ENCODE measurements around the gene PPP1R18.

The PPP1R18 gene

GRCh38 chr6:30730601-30731435 lies 44.4 kb upstream of the PPP1R18 start:
- Histone ChIP-seq H3K4me3 (ENCODE audit: low read length) (no peak overlapping the region), H3K79me2 (ENCODE audit: low read length) (peaks cover 2% of the 10 kb centered on the region; the same call in 1 of the 2 replicates), H3K27me3 (ENCODE audit: low read depth, low read length) (no peaks in the 10 kb centered on the region), H3K4me2 (ENCODE audit: low read length) (peak overlapping the region; percentile 23), H3K27ac (ENCODE audit: low read length) (no peak overlapping the region), H3K9ac (ENCODE audit: low read length) (no peak overlapping the region), H3K4me1 (ENCODE audit: low read length) (peaks cover 18% of the 10 kb centered on the region), H2AFZ (ENCODE audit: low read depth, low read length) (no peak overlapping the region), H3K36me3 (replicated peaks; ENCODE audit: low read depth, low read length) (peaks cover 15% of the 10 kb centered on the region), H4K20me1 (ENCODE audit: insufficient read depth, low read length) (peaks cover 3% of the 10 kb centered on the region), H3K9me3 (ENCODE audit: insufficient read depth, low read length) (no peaks in the 10 kb centered on the region)
- TF ChIP-seq EZH2phosphoT487 (IDR thresholded peaks at IDR 0.05; ENCODE audit: low read depth) = no peak
- TF ChIP-seq, protein P1, sequence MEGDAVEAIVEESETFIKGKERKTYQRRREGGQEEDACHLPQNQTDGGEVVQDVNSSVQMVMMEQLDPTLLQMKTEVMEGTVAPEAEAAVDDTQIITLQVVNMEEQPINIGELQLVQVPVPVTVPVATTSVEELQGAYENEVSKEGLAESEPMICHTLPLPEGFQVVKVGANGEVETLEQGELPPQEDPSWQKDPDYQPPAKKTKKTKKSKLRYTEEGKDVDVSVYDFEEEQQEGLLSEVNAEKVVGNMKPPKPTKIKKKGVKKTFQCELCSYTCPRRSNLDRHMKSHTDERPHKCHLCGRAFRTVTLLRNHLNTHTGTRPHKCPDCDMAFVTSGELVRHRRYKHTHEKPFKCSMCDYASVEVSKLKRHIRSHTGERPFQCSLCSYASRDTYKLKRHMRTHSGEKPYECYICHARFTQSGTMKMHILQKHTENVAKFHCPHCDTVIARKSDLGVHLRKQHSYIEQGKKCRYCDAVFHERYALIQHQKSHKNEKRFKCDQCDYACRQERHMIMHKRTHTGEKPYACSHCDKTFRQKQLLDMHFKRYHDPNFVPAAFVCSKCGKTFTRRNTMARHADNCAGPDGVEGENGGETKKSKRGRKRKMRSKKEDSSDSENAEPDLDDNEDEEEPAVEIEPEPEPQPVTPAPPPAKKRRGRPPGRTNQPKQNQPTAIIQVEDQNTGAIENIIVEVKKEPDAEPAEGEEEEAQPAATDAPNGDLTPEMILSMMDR (IDR thresholded peaks at IDR 0.05; ENCODE audit: low read depth, low read length) = peak; percentile 64

GRCh38 chr6:30727920-30728553 lies 41.6 kb upstream of the PPP1R18 start:
- TF ChIP-seq EZH2phosphoT487 (IDR thresholded peaks at IDR 0.05; ENCODE audit: low read depth) = no peak
- TF ChIP-seq, protein P1 (IDR thresholded peaks at IDR 0.05; ENCODE audit: low read depth, low read length) = no peak
- Histone ChIP-seq H3K4me1 (ENCODE audit: low read length) (peaks cover 4% of the 10 kb centered on the region), H3K4me2 (ENCODE audit: low read length) (no peak overlapping the region), H3K79me2 (ENCODE audit: low read length) (peaks cover 25% of the 10 kb centered on the region), H3K9me3 (ENCODE audit: insufficient read depth, low read length) (no peaks in the 10 kb centered on the region), H3K27ac (ENCODE audit: low read length) (no peak overlapping the region), H3K4me3 (ENCODE audit: low read length) (no peak overlapping the region), H2AFZ (ENCODE audit: low read depth, low read length) (no peak overlapping the region), H3K36me3 (replicated peaks; ENCODE audit: low read depth, low read length) (peaks cover 25% of the 10 kb centered on the region), H3K9ac (ENCODE audit: low read length) (no peak overlapping the region), H3K27me3 (ENCODE audit: low read depth, low read length) (no peaks in the 10 kb centered on the region), H4K20me1 (ENCODE audit: insufficient read depth, low read length) (peaks cover 31% of the 10 kb centered on the region)

GRCh38 chr6:30726506-30727413 lies 40.3 kb upstream of the PPP1R18 start:
- Histone ChIP-seq H3K9me3 (ENCODE audit: insufficient read depth, low read length) (no peaks in the 10 kb centered on the region), H3K27ac (ENCODE audit: low read length) (no peak overlapping the region), H4K20me1 (ENCODE audit: insufficient read depth, low read length) (peaks cover 44% of the 10 kb centered on the region), H3K36me3 (replicated peaks; ENCODE audit: low read depth, low read length) (peaks cover 33% of the 10 kb centered on the region), H2AFZ (ENCODE audit: low read depth, low read length) (no peak overlapping the region), H3K79me2 (ENCODE audit: low read length) (peaks cover 38% of the 10 kb centered on the region), H3K4me2 (ENCODE audit: low read length) (no peak overlapping the region), H3K4me1 (ENCODE audit: low read length) (peaks cover 10% of the 10 kb centered on the region), H3K9ac (ENCODE audit: low read length) (no peak overlapping the region), H3K4me3 (ENCODE audit: low read length) (no peak overlapping the region), H3K27me3 (ENCODE audit: low read depth, low read length) (no peaks in the 10 kb centered on the region)
- TF ChIP-seq EZH2phosphoT487 (IDR thresholded peaks at IDR 0.05; ENCODE audit: low read depth) = no peak
- TF ChIP-seq, protein P1 (IDR thresholded peaks at IDR 0.05; ENCODE audit: low read depth, low read length) = no peak
